Urinary bladder (tissue), 4 donors: ENCODE results near the gene PLAC9. TPM values are rescaled to one million over a fixed set of nuclear protein-coding genes. Genes with fewer than 3 reads are reported as not detected.

ENCODE experiments used
- DNase-seq: peaks from one replicate; pipeline ENCODE4 v3.0.0-alpha.2; 2015; ENCODE audit errors: extremely low spot score
- H3K27ac ChIP-seq: one replicate; pipeline ENCODE4 v1.5.1; 2013; ENCODE audit warnings: low read depth, mild to moderate bottlenecking, moderate library complexity
- H3K36me3 ChIP-seq: one replicate; pipeline ENCODE4 v1.6.1; 2013; ENCODE audit warnings: mild to moderate bottlenecking, moderate library complexity; ENCODE audit not compliant: insufficient read depth
- H3K4me1 ChIP-seq: one replicate; pipeline ENCODE4 v1.6.1; 2013; ENCODE audit warnings: mild to moderate bottlenecking, moderate library complexity; ENCODE audit not compliant: insufficient read depth
- H3K4me3 ChIP-seq: one replicate; pipeline ENCODE4 v1.5.1; 2013; ENCODE audit warnings: low read depth, low read length
- WGBS: extraction: QIAGEN DNeasy Blood & Tissue Kit; methylation state at CpG from one replicate; pipeline ENCODE4 v1.1.7; 2013; 5-methylcytosine and 5-hydroxymethylcytosine counted together
- polyA plus RNA-seq: library from polyadenylated mRNA; stranded (reverse); fragments of 200-250 nt; gene quantifications from one replicate; pipeline ENCODE4 v1.2.3, GENCODE V29; 2013
- total RNA-seq: library from RNA; depleted of rRNA; stranded (reverse); fragments of >200 nt; gene quantifications from one replicate; pipeline ENCODE4 v1.2.3, GENCODE V29; 2014
- donor health status: healthy with polysubstance abuse.
- donor health status: healthy.

Gene PLAC9
- total and polyA plus RNA-seq, 2 donors, result 54.3 to 64.9 TPM

GRCh38 chr10:80159166-80159873 is 26.8 kb downstream of the PLAC9 start:
- no peaks in the 10 kb centered on the region for H3K4me1 ChIP-seq
- DNase-seq, result no peak
- no peak overlapping the region for H3K4me3 ChIP-seq
- WGBS, result 76% methylated on average over 9 of the region's 9 CpGs
- no peaks in the 10 kb centered on the region for H3K36me3 ChIP-seq
- H3K27ac ChIP-seq, result peak overlapping the region; percentile 74

- Histone ChIP-seq H3K4me3 (no peak overlapping the region), H3K4me1 (no peaks in the 10 kb centered on the region), H3K27ac (no peak overlapping the region), H3K36me3 (no peaks in the 10 kb centered on the region)
- WGBS, result 90% methylated on average over 17 of the region's 17 CpGs
- no peak for DNase-seq
Observed at GRCh38 chr10:80160361-80161320, 28.1 kb downstream of the PLAC9 start.

DNA sequence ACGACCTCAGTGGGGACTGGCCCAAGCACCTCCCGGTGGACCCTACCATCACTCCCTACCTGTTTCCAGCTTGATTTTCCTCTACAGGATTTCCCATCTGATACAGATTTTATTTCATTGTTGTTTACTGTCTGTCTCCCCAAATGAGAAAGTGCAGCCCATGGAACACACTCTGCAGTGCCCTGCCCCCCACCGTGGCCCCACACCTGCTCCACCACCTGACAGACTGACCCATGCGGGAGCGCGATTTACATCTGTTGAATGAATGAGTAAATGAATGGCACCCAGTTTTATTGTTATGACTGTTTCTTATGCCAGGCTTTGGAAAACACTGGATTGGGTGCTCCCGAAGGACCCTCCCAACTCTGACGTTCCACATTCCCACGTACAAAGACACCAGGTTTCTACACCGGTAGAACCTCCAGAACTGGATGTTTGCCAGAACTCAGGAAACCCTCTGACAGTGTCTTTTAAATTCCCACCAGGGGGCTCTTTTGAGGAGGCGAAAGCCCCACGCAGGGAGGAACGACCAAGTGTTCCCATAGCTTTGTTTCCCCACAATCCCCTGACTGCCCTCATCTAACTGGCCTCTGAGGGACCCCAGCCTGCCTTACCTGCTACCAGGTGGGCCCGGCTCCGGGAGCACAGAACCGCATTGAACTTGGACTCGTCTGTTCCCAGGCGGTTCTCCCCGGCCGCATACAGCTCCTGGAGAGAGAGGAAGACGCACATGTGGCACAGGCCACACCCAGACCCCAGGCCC is 29.0 kb downstream of the PLAC9 start:
- H3K36me3 ChIP-seq, result no peaks in the 10 kb centered on the region
- no peak for DNase-seq
- H3K27ac ChIP-seq, result no peak overlapping the region
- 80% methylated on average over 21 of the region's 21 CpGs for WGBS
- no peak overlapping the region for H3K4me3 ChIP-seq
- no peaks in the 10 kb centered on the region for H3K4me1 ChIP-seq

DNA sequence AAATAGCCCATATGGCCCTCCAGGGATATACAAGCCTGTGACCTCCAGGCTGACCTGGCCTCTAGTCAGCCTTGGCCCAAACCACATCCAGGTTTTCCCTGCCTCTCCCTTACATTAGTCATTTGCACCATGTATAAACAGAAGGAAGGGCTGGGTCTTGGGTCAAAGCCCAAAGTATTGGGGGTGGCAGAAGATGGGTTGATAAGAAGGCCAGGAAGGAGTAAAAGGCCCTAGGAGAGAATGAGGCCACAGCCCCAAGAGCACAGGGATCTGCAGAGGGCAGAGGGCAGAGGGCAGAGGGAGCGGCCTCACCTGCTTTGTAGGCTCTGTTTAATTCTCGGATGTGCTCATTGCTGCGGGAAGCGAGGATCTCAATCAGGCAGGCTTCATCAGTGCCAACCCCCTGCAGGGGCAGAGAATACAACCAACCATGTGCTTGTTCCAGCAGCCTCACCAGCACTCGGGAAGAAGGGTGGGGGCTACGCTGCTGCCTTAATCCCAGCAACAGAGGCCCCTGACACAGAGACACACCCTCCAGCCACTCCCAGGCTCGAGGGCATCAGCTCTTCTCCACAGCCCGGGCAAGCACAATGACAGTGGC is 31.3 kb downstream of the PLAC9 start:
- H3K36me3 ChIP-seq, result peaks cover 2% of the 10 kb centered on the region
- DNase-seq, result no peak
- no peak overlapping the region for H3K4me3 ChIP-seq
- peak overlapping the region; percentile 68 for H3K27ac ChIP-seq
- H3K4me1 ChIP-seq, result no peaks in the 10 kb centered on the region
- WGBS, result 66% methylated on average over 8 of the region's 8 CpGs

DNA sequence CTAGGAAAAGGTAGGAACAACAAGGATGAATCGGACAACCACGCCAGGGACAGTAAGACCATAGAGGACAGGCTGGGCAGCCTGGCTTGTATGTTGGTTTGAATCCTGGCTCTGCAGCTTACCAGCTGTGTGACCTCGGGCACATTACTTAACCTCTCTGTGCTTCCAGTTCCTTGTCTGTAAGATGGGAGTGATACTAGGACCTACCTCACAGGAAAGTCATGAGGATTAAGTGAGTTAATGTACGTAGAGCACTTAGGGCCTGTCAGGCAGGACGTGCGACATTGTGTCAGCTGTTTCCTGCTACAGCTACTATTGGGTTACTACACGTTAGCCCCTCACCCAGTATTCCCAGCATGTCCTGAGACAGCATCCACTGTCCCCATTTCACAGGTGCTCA is 32.1 kb downstream of the PLAC9 start:
- Histone ChIP-seq H3K27ac (peak overlapping the region; percentile 34), H3K4me1 (no peaks in the 10 kb centered on the region), H3K4me3 (no peak overlapping the region), H3K36me3 (peaks cover 2% of the 10 kb centered on the region)
- WGBS, result 93% methylated on average over 7 of the region's 7 CpGs
- no peak for DNase-seq

- Histone ChIP-seq H3K27ac (peak overlapping the region; percentile 34), H3K36me3 (peaks cover 2% of the 10 kb centered on the region), H3K4me3 (no peak overlapping the region), H3K4me1 (no peaks in the 10 kb centered on the region)
- DNase-seq, result no peak
- 86% methylated on average over 7 of the region's 7 CpGs for WGBS
Observed at GRCh38 chr10:80165173-80165572, 32.6 kb downstream of the PLAC9 start.

- H3K36me3 ChIP-seq, result peaks cover 2% of the 10 kb centered on the region
- no peak overlapping the region for H3K27ac ChIP-seq
- 92% methylated on average over 28 of the region's 28 CpGs for WGBS
- H3K4me1 ChIP-seq, result no peaks in the 10 kb centered on the region
- no peak for DNase-seq
- no peak overlapping the region for H3K4me3 ChIP-seq
Observed at GRCh38 chr10:80166581-80167470, 34.3 kb downstream of the PLAC9 start.

GRCh38 chr10:80167471-80168161 is 35.1 kb downstream of the PLAC9 start:
- Histone ChIP-seq H3K36me3 (peaks cover 2% of the 10 kb centered on the region), H3K27ac (no peak overlapping the region), H3K4me1 (no peaks in the 10 kb centered on the region), H3K4me3 (no peak overlapping the region)
- no peak for DNase-seq
- 71% methylated on average over 8 of the region's 8 CpGs for WGBS

- H3K4me1 ChIP-seq, result no peaks in the 10 kb centered on the region
- peaks cover 2% of the 10 kb centered on the region for H3K36me3 ChIP-seq
- no peak for DNase-seq
- WGBS, result 73% methylated on average over 7 of the region's 7 CpGs
- no peak overlapping the region for H3K4me3 ChIP-seq
- H3K27ac ChIP-seq, result no peak overlapping the region
Observed at GRCh38 chr10:80168162-80168511, 35.6 kb downstream of the PLAC9 start.

GRCh38 chr10:80168679-80169380 is 36.3 kb downstream of the PLAC9 start:
- DNase-seq, result no peak
- no peak overlapping the region for H3K4me3 ChIP-seq
- H3K4me1 ChIP-seq, result no peaks in the 10 kb centered on the region
- 87% methylated on average over 13 of the region's 13 CpGs for WGBS
- peaks cover 2% of the 10 kb centered on the region for H3K36me3 ChIP-seq
- H3K27ac ChIP-seq, result no peak overlapping the region

- H3K36me3 ChIP-seq, result peaks cover 2% of the 10 kb centered on the region
- 66% methylated on average over 4 of the region's 4 CpGs for WGBS
- no peak overlapping the region for H3K4me3 ChIP-seq
- H3K4me1 ChIP-seq, result no peaks in the 10 kb centered on the region
- no peak for DNase-seq
- H3K27ac ChIP-seq, result no peak overlapping the region
Observed at GRCh38 chr10:80170026-80170425, 37.5 kb downstream of the PLAC9 start.

DNA sequence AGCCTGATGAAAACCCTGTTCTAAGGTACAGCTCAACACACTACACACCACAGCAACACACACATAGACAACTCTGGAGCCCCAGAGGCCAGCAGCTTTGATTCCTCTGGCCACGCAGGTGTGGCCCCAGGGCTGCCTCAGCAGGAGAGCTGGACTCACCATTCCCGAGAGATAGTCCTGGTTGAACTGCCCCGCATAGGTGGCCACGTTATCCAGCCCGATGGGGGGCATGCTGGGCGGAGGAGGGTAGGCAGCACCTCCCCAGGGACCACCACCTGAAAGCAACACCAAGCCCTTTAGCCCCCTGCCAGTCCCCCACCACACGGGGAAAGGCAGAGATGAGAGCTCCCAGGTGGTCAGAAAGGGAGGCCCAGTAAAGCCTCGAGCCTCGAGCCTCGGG is 38.1 kb downstream of the PLAC9 start:
- no peak overlapping the region for H3K4me3 ChIP-seq
- H3K27ac ChIP-seq, result peak overlapping the region; percentile 68
- no peaks in the 10 kb centered on the region for H3K4me1 ChIP-seq
- H3K36me3 ChIP-seq, result peaks cover 2% of the 10 kb centered on the region
- 84% methylated on average over 10 of the region's 10 CpGs for WGBS
- DNase-seq, result no peak
